ENCODE results near the gene MSN. TPM values are rescaled to one million over a fixed set of nuclear protein-coding genes. Genes with fewer than 3 reads are reported as not detected.
"Not testable (repeated sequence)": the region's sequence is repeated elsewhere in the genome, so short reads cannot be mapped to it uniquely, and the experiment has no call there.

The MSN gene
- total and polyA plus RNA-seq, 2 donors from 2014 or later = 124 to 391 TPM

DNA sequence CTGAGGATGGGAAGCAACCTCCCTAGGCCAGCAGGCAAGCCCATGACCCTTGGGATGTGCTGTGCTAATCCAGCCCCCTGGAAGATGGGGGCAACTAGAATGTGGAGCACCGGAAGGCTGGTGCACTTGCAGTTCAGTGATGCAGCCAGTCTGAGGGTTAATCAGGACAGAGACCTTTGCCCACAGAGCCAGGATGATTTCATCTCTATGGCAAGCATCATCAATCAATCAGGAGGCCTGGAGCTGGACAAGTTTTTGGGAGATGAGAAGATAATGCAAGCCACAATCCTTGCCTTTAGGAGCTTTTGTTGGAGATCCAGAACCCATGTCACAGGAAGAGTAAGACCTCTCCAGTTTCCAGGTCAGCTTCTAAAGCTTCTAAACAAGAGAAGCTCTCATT lies 15.4 kb upstream of the MSN start:
- DNase-seq (no peak), FAIRE-seq (no peak)
- Histone ChIP-seq H3K4me1 (ENCODE audit: control insufficient read depth in 2 of 3, insufficient read depth in 2 of 3, low read depth in 1 of 3, low read length in 3 of 3) (no peaks in the 10 kb centered on the region), H3K4me3 (ENCODE audit: low read length in 3 of 3) (no peak overlapping the region), H3K27ac (ENCODE audit: low read depth in 2 of 2, low read length in 2 of 2) (no peak overlapping the region), H3K9ac (ENCODE audit: low read length in 3 of 3) (no peak overlapping the region), H3K36me3 (ENCODE audit: control insufficient read depth in 2 of 3, insufficient read depth in 3 of 3, low read length in 3 of 3) (no peaks in the 10 kb centered on the region), H3K9me3 (ENCODE audit: control insufficient read depth in 2 of 3, insufficient read depth in 1 of 3, low read length in 3 of 3) (no peaks in the 10 kb centered on the region), H3K27me3 (ENCODE audit: control insufficient read depth, insufficient read depth, low read length) (no peaks in the 10 kb centered on the region)
- TF ChIP-seq, protein P1, sequence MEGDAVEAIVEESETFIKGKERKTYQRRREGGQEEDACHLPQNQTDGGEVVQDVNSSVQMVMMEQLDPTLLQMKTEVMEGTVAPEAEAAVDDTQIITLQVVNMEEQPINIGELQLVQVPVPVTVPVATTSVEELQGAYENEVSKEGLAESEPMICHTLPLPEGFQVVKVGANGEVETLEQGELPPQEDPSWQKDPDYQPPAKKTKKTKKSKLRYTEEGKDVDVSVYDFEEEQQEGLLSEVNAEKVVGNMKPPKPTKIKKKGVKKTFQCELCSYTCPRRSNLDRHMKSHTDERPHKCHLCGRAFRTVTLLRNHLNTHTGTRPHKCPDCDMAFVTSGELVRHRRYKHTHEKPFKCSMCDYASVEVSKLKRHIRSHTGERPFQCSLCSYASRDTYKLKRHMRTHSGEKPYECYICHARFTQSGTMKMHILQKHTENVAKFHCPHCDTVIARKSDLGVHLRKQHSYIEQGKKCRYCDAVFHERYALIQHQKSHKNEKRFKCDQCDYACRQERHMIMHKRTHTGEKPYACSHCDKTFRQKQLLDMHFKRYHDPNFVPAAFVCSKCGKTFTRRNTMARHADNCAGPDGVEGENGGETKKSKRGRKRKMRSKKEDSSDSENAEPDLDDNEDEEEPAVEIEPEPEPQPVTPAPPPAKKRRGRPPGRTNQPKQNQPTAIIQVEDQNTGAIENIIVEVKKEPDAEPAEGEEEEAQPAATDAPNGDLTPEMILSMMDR (IDR thresholded peaks at IDR 0.05; ENCODE audit: borderline replicate concordance, extremely low read depth, insufficient read depth) = no peak
- intact Hi-C loops (cut with DNase I) = no loop called here

DNA sequence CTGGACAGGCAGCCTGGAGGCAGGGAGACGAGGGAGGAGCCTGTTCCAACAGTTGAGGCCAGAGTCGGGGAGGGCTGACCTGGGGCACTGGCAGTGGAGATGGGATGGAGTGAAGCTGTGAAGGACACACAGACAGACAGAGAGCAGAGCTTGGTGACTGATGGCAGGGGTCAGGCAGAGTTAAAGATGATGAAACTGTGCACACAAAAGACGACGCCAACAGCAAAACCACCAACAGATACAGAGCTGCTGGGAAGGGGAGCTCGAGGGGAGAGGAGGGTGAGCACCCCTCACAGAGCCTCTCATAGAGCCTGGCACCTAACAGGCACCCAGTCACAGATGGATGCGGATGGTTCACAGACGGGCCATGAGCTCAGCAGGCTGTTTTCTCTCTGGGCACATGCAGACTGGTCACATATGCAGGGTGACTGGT lies 10.4 kb upstream of the MSN start:
- H3K27me3 ChIP-seq (ENCODE audit: control insufficient read depth, insufficient read depth, low read length); H3K9ac ChIP-seq (ENCODE audit: low read length in 3 of 3); H3K27ac ChIP-seq (ENCODE audit: low read depth in 2 of 2, low read length in 2 of 2); H3K36me3 ChIP-seq (ENCODE audit: control insufficient read depth in 2 of 3, insufficient read depth in 3 of 3, low read length in 3 of 3); H3K9me3 ChIP-seq (ENCODE audit: control insufficient read depth in 2 of 3, insufficient read depth in 1 of 3, low read length in 3 of 3); intact Hi-C loops (cut with DNase I); DNase-seq; H3K4me1 ChIP-seq (ENCODE audit: control insufficient read depth in 2 of 3, insufficient read depth in 2 of 3, low read depth in 1 of 3, low read length in 3 of 3); FAIRE-seq; H3K4me3 ChIP-seq (ENCODE audit: low read length in 3 of 3): not testable (repeated sequence)

GRCh38 chrX:65657659-65658058 lies 9.8 kb upstream of the MSN start:
- no peaks in the 10 kb centered on the region for H3K4me1 ChIP-seq (ENCODE audit: control insufficient read depth in 2 of 3, insufficient read depth in 2 of 3, low read depth in 1 of 3, low read length in 3 of 3)
- no peak for DNase-seq
- no peak overlapping the region for H3K27ac ChIP-seq (ENCODE audit: low read depth in 2 of 2, low read length in 2 of 2)
- intact Hi-C loops (cut with DNase I) = no loop called here
- FAIRE-seq = no peak
- TF ChIP-seq, protein P1 (IDR thresholded peaks at IDR 0.05; ENCODE audit: borderline replicate concordance, extremely low read depth, insufficient read depth) = no peak
- H3K27me3 ChIP-seq (ENCODE audit: control insufficient read depth, insufficient read depth, low read length) = no peaks in the 10 kb centered on the region
- H3K9me3 ChIP-seq (ENCODE audit: control insufficient read depth in 2 of 3, insufficient read depth in 1 of 3, low read length in 3 of 3) = no peaks in the 10 kb centered on the region
- no peaks in the 10 kb centered on the region for H3K36me3 ChIP-seq (ENCODE audit: control insufficient read depth in 2 of 3, insufficient read depth in 3 of 3, low read length in 3 of 3)
- H3K4me3 ChIP-seq (ENCODE audit: low read length in 3 of 3) = no peak overlapping the region
- H3K9ac ChIP-seq (ENCODE audit: low read length in 3 of 3) = no peak overlapping the region

DNA sequence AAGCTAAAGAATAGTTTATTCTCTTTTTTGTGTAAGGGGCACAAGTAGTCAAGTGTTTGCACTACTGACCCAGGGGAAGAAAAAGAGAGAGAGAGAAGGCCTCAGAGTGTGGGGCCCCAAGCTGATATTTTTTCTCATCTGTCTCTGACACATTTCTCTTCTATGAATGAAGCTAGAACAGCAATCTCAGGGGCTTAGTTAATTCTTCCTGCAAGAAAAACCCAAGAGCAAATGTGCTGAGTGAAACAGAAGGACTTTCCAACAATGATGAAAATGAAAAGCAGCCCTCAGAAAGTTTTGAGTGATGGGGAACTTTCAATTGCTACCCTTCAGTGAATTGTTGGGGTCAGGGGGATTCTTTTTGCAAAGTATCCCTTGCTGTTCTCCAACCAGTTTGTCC lies 9.2 kb upstream of the MSN start:
- H3K9ac ChIP-seq (ENCODE audit: low read length in 3 of 3) = no peak overlapping the region
- intact Hi-C loops (cut with DNase I) = no loop called here
- H3K4me1 ChIP-seq (ENCODE audit: control insufficient read depth in 2 of 3, insufficient read depth in 2 of 3, low read depth in 1 of 3, low read length in 3 of 3) = no peaks in the 10 kb centered on the region
- TF ChIP-seq, protein P1 (IDR thresholded peaks at IDR 0.05; ENCODE audit: borderline replicate concordance, extremely low read depth, insufficient read depth) = no peak
- H3K27ac ChIP-seq (ENCODE audit: low read depth in 2 of 2, low read length in 2 of 2) = no peak overlapping the region
- no peaks in the 10 kb centered on the region for H3K27me3 ChIP-seq (ENCODE audit: control insufficient read depth, insufficient read depth, low read length)
- DNase-seq (no peak), FAIRE-seq (no peak)
- no peak overlapping the region for H3K4me3 ChIP-seq (ENCODE audit: low read length in 3 of 3)
- no peaks in the 10 kb centered on the region for H3K36me3 ChIP-seq (ENCODE audit: control insufficient read depth in 2 of 3, insufficient read depth in 3 of 3, low read length in 3 of 3)
- no peaks in the 10 kb centered on the region for H3K9me3 ChIP-seq (ENCODE audit: control insufficient read depth in 2 of 3, insufficient read depth in 1 of 3, low read length in 3 of 3)
